ENCODE results near the gene STX7.
A peak's percentile ranks its signal among the peaks of the same experiment; 100 is the strongest.

The STX7 gene

DNA sequence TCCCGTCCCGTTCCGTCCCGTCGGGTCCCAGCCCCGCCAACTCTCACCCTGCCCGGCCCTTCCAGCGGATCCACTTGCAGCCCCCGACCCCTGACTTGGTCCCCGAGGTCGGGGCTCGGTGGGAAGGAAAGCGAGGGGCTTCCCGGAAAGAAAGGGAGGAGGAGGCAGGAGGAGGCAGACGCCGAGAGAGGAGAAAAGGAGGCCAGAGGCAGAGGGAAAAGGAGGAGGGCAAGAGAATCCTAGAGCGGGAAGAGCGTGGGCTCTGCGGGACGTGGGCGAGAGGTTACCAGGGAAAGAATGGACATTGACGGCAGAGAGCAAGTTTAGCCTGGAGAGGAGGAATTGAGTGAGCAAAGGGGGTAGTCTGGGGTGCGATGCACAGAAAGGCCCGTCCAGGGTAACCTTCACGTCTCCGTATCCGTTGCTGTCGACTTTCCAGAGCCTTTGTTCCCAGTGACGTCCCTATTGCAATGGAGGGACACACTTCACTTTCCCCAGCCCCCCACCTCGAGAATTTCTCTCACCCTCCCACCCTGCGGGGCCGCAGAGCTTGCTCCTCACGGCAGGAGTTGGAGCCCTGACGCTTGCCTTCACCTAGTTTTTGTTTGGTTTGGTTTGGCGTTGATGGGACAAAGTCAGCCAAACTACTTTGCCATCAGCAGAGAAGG, 111.2 kb downstream of the STX7 start:
- DNase-seq (ENCODE audit: insufficient read length, low spot score) (no peak), FAIRE-seq (no peak)
- TF ChIP-seq POLR2A (IDR thresholded peaks at IDR 0.05; ENCODE audit: low read depth, low read length), result no peak

DNA sequence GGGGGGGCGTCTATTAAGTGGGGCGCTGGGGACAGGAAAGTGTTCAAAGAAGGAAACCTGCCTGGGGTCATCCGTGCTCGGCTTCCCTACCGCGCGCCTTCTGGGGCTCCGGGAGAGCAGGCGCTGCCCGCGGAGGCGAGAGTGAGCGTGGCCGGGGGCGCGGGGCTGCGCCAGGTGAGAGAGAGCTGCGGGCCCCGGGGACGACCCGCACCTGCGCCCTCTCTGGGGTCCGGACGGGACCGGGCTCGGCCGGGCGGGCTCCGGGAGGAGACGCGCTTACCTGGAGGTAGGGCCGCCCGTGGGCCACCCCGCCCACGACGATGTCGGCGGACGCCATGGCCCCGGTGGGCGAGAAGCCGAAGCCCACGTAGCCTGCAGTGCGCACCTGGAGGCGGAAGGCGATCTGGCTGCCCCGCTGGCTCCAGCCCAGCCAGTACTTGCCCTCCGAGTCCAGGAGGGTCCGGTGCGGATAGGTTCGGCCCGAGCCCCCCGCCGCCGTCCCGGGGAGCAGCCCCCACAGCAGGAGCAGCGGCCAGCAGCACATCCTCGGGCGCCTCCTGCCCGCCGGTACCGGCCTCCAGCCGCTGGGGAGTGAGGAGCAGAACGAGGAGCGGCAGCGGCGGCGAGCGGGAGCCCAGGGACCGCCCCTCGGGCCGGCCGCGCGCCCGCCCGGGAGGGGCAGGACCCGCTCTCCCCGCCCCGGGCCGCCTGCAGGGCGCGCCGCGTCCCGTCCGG, 111.9 kb downstream of the STX7 start, which contains the start of gene MOXD1:
Gene MOXD1 (minus strand): TSS at position 593 of the 735 bp plus-strand sequence. CDS start 49 bp downstream, at position 544.
- peak; percentile 34; the same call in 1 of the 2 replicates for TF ChIP-seq POLR2A (IDR thresholded peaks at IDR 0.05; ENCODE audit: low read depth, low read length)
- DNase-seq (ENCODE audit: insufficient read length, low spot score) (peak; percentile 47), FAIRE-seq (no peak)

DNA sequence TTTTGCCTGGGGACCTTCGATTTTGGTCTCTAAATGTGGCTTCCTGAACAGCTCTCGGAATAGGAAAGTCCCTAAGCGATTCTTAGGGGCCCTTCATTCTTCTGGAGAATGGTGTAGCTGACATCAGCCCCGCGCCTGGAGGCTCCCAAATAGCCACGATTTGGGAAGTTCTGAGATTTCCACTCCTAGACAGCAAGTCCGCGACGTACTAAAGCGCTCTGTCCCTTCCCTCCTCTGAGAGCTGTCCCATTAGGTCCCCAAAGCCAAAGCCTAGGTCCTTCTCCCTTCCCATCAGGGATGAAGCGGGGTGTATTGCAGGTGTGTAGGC, 112.4 kb downstream of the STX7 start:
- no peak for TF ChIP-seq POLR2A (IDR thresholded peaks at IDR 0.05; ENCODE audit: low read depth, low read length)
- DNase-seq (ENCODE audit: insufficient read length, low spot score), result no peak
- no peak for FAIRE-seq

DNA sequence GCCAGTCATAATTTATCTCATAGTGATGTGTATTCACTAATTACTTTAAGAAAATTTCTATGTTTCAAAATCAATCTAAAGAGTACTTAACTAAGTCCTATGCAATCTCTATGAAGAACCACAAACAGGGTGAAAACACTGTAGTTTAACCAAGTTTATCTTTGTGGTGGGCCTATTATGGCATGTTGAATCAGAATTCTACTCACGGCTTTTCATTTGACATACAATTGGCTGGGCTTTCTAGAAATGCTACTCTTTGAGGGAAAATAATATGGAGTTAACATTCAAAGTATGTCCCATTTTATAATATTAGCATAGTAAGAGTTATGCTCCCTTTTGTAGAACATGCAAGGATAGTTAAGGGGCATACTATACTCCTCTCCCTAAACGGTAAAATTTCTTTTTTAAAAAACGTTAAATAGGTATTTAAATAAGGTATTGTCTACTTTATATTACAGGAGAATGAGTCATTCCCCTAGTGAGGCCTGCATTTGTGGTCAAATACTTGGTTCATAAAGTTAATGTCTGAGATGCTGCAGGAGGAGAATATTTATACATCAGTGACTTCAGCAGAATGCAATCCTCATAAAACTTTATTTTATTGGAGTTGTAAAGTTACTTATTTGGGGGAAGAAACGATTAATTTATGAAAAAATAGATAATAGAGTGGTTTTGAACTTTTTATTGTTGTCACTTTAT, 113.4 kb downstream of the STX7 start:
- DNase-seq (ENCODE audit: insufficient read length, low spot score) (no peak), FAIRE-seq (peak; percentile 68)
- TF ChIP-seq POLR2A (IDR thresholded peaks at IDR 0.05; ENCODE audit: low read depth, low read length), result no peak

All from H54 (cell line).